Neural crest cell (in vitro differentiated cells): ENCODE data around the gene DPYSL4. TPM values are rescaled to one million over a fixed set of nuclear protein-coding genes. Genes with fewer than 3 reads are reported as not detected.

Experiments
- DNase-seq: peaks from one replicate; pipeline ENCODE4 v3.0.0; 2021; ENCODE audit warnings: low read depth, mixed read lengths, low spot score
- H3K27ac Mint-ChIP-seq: one replicate; pipeline ENCODE4 v1.8.0; 2021; ENCODE audit warnings: mild to moderate bottlenecking, mixed read lengths; ENCODE audit not compliant: unreplicated experiment
- H3K27me3 Mint-ChIP-seq: 2 replicates; pipeline ENCODE4 v1.8.0; 2021; ENCODE audit warnings: low read depth, mild to moderate bottlenecking, mixed read lengths
- H3K36me3 Mint-ChIP-seq: 2 replicates; pipeline ENCODE4 v1.8.0; 2021; ENCODE audit warnings: low read depth, mild to moderate bottlenecking, mixed read lengths
- H3K4me1 Mint-ChIP-seq: 2 replicates; pipeline ENCODE4 v1.8.0; 2021; ENCODE audit warnings: mixed read lengths
- H3K4me3 Mint-ChIP-seq: one replicate; pipeline ENCODE4 v1.8.0; 2021; ENCODE audit warnings: mild to moderate bottlenecking, mixed read lengths
- H3K9me3 Mint-ChIP-seq: 2 replicates; pipeline ENCODE4 v1.8.0; 2021; ENCODE audit warnings: mixed read lengths
- CTCF ChIP-seq: fragments of 200-600 bp; sonication (generic); conservative IDR thresholded peaks from 2 replicates; pipeline ENCODE4 v1.5.0; 2021; ENCODE audit warnings: antibody characterized with exemption, mild to moderate bottlenecking
- total RNA-seq: library from RNA; stranded (reverse); gene quantifications from 2 replicates; pipeline ENCODE4 v1.2.1, GENCODE V29; 2021

The DPYSL4 gene
- total RNA-seq, 1 donor from 2014 or later, result 155 TPM

- no peak for DNase-seq
- H3K4me1 Mint-ChIP-seq, result peaks cover 9% of the 10 kb centered on the region
- no peaks in the 10 kb centered on the region for H3K9me3 Mint-ChIP-seq
- H3K27ac Mint-ChIP-seq, result peak overlapping the region; percentile 50
- H3K27me3 Mint-ChIP-seq, result no peaks in the 10 kb centered on the region
- H3K4me3 Mint-ChIP-seq, result no peak overlapping the region
- H3K36me3 Mint-ChIP-seq, result no peaks in the 10 kb centered on the region
- TF ChIP-seq CTCF, result no peak
Observed at GRCh38 chr10:132254841-132255240, 68.1 kb downstream of the DPYSL4 start.

Other genes starting within 250 kb of the DPYSL4 start
- 26.1 and 33.1 TPM in 2 replicates for gene BNIP3, start 205.0 kb upstream of the DPYSL4 start, total RNA-seq
- gene JAKMIP3, start 121.0 kb upstream of the DPYSL4 start, total RNA-seq, result 0.25 and 0.40 TPM in 2 replicates
- gene STK32C, start 121.0 kb downstream of the DPYSL4 start, total RNA-seq, result 19.6 and 21.9 TPM in 2 replicates
- gene LRRC27, start 145.2 kb downstream of the DPYSL4 start, total RNA-seq, result 18.3 and 21.9 TPM in 2 replicates
- 14.2 and 15.3 TPM in 2 replicates for gene PWWP2B, start 210.3 kb downstream of the DPYSL4 start, total RNA-seq